Adrenal gland (tissue), 5 donors: ENCODE measurements around the gene PSMD14.

Experiments
- CTCF ChIP-seq, 6 experiments: fragments of 450-650 bp in 4 of 6; fragments of 200-600 bp in 2 of 6; sonication (generic) in 1 of 6; IDR thresholded peaks; 1 replicate in 5 of 6; 2 replicates in 1 of 6; pipeline versions ENCODE4 v1.5.1 to v1.8.0; 2016 to 2021; ENCODE audit warnings: antibody characterized with exemption in 6 of 6, mild to moderate bottlenecking in 2 of 6, moderate library complexity in 1 of 6
- POLR2A ChIP-seq, 2 donors: fragments of 450-650 bp; IDR thresholded peaks; one replicate each; pipeline ENCODE4 v1.6.1; 2017; ENCODE audit warnings: antibody characterized with exemption in 2 of 2, mild to moderate bottlenecking in 2 of 2, moderate library complexity in 1 of 2
- donor health status: DM: no; HTN: no; CAD: no.

DNA sequence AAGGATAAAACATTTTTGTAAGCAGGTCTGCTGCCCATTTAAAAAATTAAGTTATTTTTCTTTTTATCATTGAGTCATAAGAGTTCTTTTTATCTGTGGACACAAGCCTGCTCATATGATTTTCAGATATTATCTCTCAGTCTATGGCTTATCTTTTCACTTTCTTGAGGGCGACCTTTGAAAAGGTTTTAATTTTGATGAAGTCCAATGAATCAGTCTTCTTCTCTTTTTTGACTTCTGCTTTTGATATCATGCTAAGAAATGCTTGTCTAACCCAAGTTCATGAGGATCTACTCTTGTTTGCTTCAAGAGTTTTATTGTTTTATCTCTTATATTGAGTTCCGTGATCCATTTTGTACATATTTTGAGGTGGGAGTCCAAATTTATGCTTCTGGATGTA is 36.5 kb downstream of the PSMD14 start:
- TF ChIP-seq CTCF (IDR thresholded peaks at IDR 0.05), result no peak
- no peak for TF ChIP-seq POLR2A (IDR thresholded peaks at IDR 0.05)
